GM12874 (cell line): ENCODE data around the gene TSACC.

Experiments used
- TF ChIP-seq, protein P1 (sequence below): IDR thresholded peaks from 2 replicates; pipeline ENCODE4 v1.5.1; 2011; ENCODE audit warnings: low read depth, mild to moderate bottlenecking, control low read depth, low read length, moderate library complexity; ENCODE audit not compliant: insufficient read depth

TSACC gene

DNA sequence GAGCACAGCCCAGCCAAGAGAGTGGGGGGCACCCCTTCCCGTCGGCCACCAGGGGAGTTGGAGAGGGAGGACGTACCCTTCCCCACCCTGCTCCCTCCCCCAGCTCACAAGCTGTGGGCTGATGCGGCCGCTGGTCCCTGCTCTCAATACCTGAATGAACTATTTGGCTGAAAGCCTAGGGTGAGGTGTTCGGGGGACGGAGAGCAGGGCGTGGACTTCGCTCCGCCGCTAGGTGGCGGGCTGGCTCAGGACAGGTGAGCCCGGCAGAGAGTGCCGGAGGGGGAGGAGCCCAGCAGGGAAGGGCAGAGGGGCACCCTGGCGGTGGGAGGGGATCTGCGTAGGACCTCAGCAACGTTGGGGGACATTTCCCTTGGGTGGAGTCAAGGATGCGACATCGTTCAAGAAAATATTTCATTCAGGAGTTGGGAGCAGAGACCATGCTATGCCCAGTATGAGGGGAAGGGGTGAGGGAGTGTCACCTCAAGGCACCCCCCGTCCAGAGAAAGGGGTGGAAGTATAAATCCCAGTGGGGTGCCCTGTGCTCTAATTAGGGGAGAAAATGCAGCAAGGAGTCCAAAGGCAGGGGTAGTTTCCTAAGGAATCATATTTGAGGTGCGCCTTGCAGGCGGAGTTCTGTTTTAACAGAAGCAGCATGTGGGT is 18.7 kb downstream of the TSACC start:
- TF ChIP-seq, protein P1, sequence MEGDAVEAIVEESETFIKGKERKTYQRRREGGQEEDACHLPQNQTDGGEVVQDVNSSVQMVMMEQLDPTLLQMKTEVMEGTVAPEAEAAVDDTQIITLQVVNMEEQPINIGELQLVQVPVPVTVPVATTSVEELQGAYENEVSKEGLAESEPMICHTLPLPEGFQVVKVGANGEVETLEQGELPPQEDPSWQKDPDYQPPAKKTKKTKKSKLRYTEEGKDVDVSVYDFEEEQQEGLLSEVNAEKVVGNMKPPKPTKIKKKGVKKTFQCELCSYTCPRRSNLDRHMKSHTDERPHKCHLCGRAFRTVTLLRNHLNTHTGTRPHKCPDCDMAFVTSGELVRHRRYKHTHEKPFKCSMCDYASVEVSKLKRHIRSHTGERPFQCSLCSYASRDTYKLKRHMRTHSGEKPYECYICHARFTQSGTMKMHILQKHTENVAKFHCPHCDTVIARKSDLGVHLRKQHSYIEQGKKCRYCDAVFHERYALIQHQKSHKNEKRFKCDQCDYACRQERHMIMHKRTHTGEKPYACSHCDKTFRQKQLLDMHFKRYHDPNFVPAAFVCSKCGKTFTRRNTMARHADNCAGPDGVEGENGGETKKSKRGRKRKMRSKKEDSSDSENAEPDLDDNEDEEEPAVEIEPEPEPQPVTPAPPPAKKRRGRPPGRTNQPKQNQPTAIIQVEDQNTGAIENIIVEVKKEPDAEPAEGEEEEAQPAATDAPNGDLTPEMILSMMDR: peak; percentile 85

DNA sequence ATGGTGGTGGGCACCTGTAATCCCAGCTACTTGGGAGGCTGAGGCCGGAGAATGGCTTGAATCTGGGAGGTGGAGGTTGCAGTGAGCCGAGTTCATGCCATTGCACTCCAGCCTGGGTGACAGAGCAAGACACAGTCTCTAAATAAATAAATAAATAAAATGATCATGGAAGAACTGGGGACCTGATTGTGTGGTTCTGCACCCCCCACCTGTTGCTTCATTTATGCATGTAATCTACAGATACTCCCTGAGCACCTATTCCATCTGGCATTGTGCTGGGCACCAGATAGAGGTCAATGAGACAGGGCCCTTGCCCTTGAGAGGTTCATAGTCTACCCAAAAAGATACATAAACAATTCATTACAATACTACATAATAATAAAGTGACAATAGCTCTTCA is 19.7 kb downstream of the TSACC start:
- TF ChIP-seq, protein P1: no peak

DNA sequence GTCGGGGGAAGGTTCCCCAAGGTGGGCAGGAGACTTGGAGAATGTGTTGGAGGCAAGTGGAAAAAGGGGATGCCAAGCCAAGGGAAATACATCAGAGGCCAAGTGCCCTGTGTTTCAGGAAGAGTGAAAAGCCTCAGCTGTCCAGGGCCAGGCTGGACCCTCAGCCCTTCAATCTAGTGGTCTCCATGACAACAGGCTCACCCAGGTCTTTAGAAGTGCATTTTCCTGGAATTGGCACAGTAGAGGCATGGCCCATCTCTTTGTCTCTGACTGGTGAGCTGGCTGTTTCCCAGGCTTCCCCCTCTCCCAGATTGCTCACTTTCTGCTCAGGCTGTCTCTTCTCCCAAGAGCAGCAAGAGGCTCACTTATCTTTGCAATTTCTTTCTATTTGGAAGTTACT is 20.3 kb downstream of the TSACC start:
- TF ChIP-seq, protein P1: no peak

DNA sequence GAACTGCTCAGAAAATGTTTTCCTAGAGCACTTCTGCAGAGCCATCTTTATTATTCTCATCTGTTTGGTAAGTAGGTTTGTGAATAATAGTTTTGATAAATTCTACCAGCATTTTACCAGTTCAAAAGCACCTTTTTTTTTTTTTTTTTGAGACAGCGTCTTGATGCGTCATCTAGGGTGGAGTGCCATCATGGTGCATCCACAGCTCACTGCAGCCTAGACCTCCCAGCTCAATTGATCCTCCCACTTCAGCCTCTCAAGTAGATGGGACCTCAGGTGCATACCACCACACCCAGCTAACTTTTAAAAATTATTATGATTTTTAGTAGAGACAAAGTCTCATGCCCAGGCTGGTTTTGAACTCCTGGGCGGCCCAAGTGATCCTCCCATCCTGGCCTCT is 20.9 kb downstream of the TSACC start:
- TF ChIP-seq, protein P1: no peak

DNA sequence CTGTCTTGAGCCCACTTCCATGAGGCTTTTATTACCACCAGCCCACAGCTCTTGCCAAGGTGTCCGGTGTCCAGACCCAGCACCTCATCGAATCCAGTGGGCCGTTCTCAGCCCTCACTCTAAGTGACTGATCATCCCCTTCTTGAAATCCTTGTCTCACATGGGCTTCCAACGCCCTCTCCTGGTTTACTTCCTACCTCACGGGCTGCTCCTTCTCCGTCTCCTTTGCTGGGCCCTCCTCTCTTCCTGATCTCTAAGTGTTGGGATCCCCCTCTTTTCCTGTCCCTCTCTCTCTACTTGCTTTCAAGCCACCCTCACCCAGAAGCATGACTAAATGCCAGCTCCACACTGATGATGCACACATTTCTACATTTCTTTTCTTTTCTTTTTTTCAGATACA is 21.6 kb downstream of the TSACC start:
- TF ChIP-seq, protein P1: no peak

DNA sequence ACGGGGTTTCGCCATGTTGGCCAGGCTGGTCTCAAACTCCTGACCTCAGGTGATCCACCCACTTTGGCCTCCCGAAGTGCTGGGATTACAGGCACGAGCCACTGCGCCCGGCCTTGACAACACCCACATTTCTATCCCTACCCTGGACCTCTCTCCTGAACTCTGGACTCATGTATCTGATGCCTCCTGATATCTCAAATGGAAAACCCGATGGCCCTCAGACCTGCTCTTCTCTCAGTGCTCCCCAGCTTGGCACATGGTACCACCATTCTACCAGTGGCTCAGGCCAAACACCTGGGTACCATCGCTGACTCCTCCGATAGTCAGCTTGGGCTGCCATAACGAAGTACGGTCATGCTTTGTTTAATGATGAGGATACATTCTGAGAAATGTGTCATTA is 22.2 kb downstream of the TSACC start:
- TF ChIP-seq, protein P1: no peak

DNA sequence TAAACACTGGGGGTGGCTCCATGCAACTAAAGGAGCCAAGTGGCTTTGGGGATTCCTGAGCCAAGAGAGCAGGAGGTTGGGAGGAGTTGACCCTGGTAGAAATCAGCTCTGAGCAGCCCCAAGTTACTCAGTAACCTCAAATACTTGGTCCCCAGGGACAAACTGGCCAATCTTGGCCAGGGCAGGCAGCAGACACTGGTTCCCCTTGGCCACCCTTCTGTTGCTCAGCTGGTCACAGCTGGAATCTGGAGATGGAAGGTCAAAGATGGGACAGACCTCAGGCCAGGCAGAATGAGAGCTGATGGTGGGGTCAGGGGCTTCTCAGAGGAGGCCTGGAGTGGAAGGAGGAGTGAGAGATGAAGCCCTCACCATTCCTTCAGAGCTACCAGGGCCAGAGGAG is 27.4 kb downstream of the TSACC start:
- TF ChIP-seq, protein P1: no peak
